Measurements from ENCODE around the gene ELOF1.

GRCh38 chr19:11552666-11553372 is 6.2 kb downstream of the ELOF1 start:
- TF ChIP-seq CTCF (IDR thresholded peaks at IDR 0.05; ENCODE audit: borderline replicate concordance, extremely low read depth, low read length, poor library complexity, severe bottlenecking) (no peak), EZH2 (IDR thresholded peaks at IDR 0.05; ENCODE audit: borderline replicate concordance, low read depth, low read length, severe bottlenecking) (no peak)

All from DND-41 (cell line).